HPDE6-E6E7 (cell line): ENCODE data around the gene WDR37.

Experiments used
- DNase-seq: peaks from one replicate; pipeline ENCODE4 v3.0.0; 2011; ENCODE audit warnings: missing footprints; ENCODE audit errors: extremely low spot score

WDR37 gene

GRCh38 chr10:1128649-1129048, 72.5 kb downstream of the WDR37 start:
- DNase-seq, result no peak

- DNase-seq, result no peak
These were observed 74.0 kb downstream of the WDR37 start for GRCh38 chr10:1130226-1130625.

GRCh38 chr10:1130995-1131790, 75.0 kb downstream of the WDR37 start:
- no peak for DNase-seq

- no peak for DNase-seq
These were observed 76.4 kb downstream of the WDR37 start for GRCh38 chr10:1132584-1132983.

DNA sequence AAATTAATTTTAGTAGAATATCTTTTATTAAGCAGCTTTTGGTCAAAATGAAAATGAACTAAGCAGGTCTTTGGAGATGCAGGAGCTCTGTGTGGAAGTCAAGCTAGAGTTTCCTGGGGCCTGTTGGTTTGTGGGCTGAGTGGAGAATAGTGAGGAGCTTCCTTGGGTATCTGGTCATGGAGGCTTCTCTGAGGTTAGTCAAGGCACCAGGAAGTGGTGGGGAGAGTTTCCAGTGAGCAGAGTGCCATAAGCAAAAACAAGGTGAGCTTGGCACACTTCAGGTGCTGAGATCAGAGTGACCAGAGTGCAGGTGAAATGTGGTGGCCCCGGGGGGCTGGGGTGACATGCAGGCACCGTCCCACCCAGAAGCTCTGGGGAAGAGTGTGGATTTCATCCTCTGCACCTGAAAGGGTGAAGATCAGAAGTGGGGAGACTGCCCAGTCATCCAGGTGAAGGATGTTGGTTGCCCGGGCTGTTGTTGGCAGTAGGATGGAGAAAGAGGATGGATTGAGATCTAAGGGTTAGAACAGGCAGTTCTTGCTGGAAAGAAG, 77.4 kb downstream of the WDR37 start:
- no peak for DNase-seq

DNA sequence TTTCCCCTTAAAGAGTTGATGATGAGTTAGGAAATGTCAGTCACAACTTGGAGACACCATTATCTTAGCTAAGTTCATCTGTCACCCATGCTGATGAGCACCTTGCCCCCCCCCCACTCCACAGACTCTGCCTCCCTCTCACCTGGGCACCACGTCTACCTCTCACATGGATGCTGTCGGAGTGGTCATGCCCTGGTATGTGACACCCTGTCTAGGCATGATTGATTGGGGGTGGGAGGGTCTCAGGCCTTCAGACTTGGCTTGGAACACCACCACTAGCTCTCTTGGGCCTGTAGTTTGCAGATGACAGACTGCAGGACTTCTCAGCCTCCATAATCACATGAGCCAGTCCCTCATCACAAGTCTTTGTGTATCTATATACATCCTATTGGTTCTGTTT, 78.0 kb downstream of the WDR37 start:
- no peak for DNase-seq

DNA sequence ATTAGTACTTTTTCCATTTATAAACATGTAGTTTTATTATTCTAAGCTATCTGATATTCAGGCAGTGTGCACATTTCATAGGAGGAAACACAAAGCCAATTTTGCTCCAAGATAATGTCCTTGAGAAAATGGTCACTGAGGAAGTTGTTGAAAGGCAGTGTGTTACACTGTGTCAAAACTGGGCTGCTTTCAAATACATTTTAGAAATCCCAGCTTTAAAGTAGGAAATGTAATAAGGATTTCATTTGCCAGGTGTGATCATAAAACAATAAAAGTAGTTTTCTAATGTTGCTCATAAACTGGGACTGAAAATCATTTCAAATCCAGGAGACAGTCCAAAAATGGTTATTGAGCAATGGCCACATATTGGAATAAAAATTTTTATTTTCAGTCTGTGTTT, 80.1 kb downstream of the WDR37 start:
- DNase-seq, result no peak

GRCh38 chr10:1137499-1138163, 81.4 kb downstream of the WDR37 start:
- no peak for DNase-seq

DNA sequence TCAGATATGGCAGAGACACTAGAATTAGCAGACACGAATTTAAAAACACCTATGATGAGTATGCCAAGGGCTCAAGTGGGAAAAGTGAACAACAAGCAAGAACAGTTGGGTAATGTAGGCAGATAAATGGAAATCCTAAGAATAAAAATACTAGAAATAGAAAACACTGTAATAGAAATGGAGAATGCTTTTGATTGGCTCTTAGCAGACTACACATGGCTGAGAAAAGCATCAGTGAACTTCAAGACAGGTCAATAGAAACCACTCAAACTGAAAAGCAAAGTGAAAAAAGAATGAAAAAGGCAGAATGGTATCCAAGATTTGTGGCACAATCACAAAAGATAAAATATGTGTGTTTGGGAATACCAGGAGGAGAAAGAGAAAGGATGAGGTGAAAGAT, 82.3 kb downstream of the WDR37 start:
- no peak for DNase-seq

DNA sequence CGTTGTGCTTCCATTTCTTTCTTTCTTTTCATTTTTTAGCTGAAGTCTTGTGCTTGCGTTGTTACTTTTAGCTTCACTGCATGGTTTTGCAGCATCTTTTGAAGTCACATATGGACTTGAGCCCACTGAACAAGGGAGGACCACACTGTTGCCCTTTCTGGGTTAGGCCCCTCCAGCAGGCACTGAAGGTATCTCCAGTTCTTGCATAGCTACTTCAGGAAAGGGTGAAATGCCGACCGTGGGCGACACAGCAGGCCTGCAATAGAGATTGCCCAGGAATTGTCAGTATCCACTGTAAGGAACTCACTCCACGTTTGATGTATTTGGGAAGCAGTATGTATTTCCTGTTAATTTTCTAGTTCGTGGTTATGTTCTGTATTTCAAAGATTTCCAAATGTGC, 85.1 kb downstream of the WDR37 start:
- DNase-seq, result no peak

DNA sequence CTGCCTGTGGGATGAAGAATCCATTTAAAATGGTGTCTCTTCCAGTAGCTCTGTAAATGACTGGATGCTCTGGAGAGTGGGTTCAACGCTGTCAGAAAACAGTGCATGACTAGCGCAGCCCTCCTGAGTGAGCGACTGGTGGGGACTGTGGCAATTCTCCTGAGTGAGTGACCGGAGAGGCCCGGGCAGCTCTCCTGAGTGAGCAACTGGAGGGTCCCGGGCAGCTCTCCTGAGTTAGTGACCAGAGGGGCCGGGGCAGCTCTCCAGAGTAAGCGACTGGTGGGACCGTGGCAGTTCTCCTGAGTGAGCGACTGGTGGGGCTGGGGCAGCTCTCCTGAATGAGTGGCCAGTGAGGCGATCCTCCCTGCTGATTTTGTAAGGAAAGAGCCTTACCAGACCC, 85.5 kb downstream of the WDR37 start:
- no peak for DNase-seq

- no peak for DNase-seq
These were observed 86.4 kb downstream of the WDR37 start for GRCh38 chr10:1142596-1142995.

GRCh38 chr10:1147810-1148209, 91.6 kb downstream of the WDR37 start:
- no peak for DNase-seq

GRCh38 chr10:1148855-1149605, 92.8 kb downstream of the WDR37 start:
- no peak for DNase-seq

DNA sequence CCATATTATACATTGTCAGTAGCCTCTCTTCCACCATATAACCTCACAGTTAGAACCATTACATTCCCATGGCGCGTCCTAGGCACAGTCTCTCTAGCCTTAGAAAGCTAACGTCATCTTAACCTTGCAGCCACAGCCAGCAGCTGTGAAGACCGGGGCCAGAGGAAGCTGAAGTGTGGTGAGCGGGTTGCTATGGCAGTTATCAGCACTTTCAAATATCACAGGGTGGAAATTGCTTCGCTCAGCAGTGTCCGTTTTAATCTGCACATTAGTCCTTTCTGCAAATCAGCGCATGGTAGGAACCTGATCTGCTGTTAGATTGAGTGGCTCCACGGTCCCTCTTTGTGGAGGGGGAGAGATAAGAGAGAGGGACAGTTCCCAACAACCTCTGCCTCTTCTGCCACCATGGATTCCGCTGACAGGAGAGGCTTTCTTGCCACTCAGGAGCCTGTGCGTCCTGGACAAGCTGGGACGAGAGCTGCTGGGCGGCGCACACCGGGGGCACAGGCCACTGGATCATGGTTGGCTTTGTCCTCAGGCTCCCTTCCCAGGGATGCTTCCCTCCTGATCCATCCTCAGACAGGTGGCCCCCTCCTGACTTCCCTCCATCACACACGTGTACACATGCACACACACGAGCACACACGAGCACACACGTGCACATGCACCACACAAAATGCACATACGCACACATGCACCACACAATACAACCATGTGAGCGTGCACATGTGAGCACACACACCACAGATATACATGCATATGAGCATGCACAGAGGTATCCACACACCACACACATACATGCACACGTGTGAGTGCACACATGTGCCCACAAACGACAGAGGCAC, 93.8 kb downstream of the WDR37 start:
- no peak for DNase-seq

DNA sequence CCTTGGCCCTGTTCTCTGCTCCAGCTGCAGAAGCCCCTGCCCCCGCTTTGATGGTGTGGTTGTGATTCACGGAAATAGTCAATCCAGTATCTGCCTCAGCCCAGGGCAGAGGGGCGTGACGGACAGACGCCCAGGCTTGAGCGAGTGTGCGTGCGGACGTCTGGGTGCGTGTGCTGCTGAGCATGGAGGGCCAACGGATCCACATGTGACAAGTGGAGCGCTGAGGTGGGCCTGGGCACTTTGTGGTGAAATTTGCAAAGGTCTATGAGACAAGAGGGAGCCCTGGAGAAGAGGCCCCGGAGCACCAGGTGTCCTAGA, 94.4 kb downstream of the WDR37 start:
- no peak for DNase-seq

- peak; percentile 14 for DNase-seq
These were observed 95.2 kb downstream of the WDR37 start for GRCh38 chr10:1151076-1152033.

GRCh38 chr10:1152386-1153250, 96.4 kb downstream of the WDR37 start:
- DNase-seq, result no peak

GRCh38 chr10:1153251-1153763, 97.1 kb downstream of the WDR37 start:
- no peak for DNase-seq
